Fibroblast of lung (primary cell): Measurements from ENCODE around the gene ATF4.

Source experiments
- CTCF ChIP-seq, 2 donors: IDR thresholded peaks in 1 of 2; conservative IDR thresholded peaks in 1 of 2; 1 replicate in 1 of 2; 2 replicates in 1 of 2; pipeline ENCODE4 v1.5.1; 2011 to 2012; ENCODE audit warnings: low read length in 2 of 2, control low read depth in 1 of 2, inconsistent platforms in 1 of 2, low read depth in 1 of 2, mild to moderate bottlenecking in 1 of 2
- EZH2 ChIP-seq: IDR thresholded peaks from 2 replicates; pipeline ENCODE4 v1.5.1; 2012; ENCODE audit warnings: low read length, control low read depth, mild to moderate bottlenecking; ENCODE audit errors: missing control alignments

GRCh38 chr22:39487826-39488520 is 32.4 kb upstream of the ATF4 start:
- TF ChIP-seq CTCF (conservative IDR thresholded peaks at IDR 0.05 in 1 of 2, IDR thresholded peaks at IDR 0.05 in 1 of 2; ENCODE audit: low read depth in 1 of 2, low read length in 2 of 2) (no peak), EZH2 (no peak)
